Measurements from ENCODE around the gene RRAGC.

RRAGC gene

DNA sequence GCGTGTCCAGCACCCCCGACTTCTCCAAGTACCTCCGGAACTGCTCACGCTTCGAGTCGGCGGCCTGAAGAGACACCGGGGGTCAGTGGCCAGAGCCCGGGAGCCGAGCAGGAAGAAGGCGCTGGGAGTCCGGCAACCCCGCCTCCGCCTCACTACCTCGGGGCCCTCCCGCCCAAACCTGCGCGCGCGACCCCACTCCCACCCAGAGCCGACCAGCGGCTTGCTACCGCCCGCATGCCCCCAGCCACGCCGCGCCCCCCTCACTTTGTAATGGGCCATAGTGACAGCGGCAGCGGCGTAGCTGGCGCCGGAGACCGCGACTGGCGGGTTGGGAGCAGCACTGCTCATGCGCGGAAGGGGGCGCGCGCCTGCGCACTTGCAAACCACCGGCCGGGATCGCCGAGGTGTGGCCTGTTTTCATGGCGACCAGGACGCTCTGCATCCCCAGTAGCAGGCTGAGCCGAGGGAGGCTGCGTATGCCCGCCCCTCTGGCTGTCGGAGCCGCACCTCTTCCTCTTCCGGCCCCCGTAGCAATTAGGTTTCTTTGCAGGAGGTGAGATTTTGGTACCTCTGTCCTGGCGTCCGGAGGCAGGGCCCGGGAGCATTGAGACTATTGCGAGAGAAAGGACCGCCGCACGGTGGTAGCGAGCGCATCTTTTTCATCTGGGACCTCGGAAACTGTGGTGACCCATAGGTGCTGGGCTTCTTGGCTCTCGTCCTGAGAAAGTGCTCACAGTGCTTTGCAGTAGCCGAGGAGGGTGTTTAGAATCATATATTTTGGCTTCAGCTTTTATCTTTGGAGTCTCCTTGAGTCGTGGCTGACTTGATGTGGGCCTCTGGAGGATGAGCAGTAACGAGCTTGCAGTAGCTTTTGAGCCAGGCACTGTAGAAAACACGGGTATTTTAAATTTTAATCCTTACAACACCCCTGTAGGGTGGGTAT, 13.7 kb upstream of the RRAGC start, which contains the start of gene MYCBP:
Gene MYCBP (minus strand): TSS at position 322 of the 943 bp plus-strand sequence. CDS start 43 bp downstream, at position 279.
- TF ChIP-seq, protein P1, sequence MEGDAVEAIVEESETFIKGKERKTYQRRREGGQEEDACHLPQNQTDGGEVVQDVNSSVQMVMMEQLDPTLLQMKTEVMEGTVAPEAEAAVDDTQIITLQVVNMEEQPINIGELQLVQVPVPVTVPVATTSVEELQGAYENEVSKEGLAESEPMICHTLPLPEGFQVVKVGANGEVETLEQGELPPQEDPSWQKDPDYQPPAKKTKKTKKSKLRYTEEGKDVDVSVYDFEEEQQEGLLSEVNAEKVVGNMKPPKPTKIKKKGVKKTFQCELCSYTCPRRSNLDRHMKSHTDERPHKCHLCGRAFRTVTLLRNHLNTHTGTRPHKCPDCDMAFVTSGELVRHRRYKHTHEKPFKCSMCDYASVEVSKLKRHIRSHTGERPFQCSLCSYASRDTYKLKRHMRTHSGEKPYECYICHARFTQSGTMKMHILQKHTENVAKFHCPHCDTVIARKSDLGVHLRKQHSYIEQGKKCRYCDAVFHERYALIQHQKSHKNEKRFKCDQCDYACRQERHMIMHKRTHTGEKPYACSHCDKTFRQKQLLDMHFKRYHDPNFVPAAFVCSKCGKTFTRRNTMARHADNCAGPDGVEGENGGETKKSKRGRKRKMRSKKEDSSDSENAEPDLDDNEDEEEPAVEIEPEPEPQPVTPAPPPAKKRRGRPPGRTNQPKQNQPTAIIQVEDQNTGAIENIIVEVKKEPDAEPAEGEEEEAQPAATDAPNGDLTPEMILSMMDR (IDR thresholded peaks at IDR 0.05; ENCODE audit: insufficient read depth, missing control alignments), result no peak
- peak; percentile 95 for DNase-seq (ENCODE audit: insufficient read length, low spot score)
- FAIRE-seq, result no peak

DNA sequence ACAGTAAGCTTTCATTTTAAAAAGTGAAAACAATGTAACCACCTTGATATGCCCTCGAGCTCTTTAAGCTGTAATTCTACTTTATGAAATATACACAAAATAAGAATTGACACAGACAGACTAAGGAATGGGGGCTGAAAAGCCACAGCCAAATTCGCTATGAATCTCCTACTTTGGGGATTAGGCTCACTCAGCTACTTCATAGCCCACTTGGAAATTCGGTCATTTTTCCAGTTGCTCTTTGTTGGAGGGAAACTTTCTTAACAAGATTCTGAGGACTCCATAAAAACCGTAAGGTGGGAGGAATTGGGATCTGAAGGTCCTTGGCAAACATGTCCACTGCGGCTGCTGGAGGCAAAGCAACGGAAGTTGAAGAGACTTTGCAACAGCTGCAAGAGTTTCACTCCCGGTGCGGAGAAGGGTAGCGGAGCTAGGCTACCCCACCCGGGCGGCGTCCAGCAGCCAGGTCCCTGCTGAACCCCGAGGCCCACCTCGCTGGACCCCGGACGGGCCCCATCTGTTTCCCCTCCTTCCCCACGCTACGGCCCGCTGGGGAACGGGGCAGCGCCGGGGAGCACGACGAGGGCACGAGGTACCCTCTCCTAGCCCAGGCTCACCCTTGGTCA, 12.9 kb upstream of the RRAGC start:
- FAIRE-seq (no peak), DNase-seq (ENCODE audit: insufficient read length, low spot score) (no peak)
- TF ChIP-seq, protein P1 (IDR thresholded peaks at IDR 0.05; ENCODE audit: insufficient read depth, missing control alignments), result no peak

DNA sequence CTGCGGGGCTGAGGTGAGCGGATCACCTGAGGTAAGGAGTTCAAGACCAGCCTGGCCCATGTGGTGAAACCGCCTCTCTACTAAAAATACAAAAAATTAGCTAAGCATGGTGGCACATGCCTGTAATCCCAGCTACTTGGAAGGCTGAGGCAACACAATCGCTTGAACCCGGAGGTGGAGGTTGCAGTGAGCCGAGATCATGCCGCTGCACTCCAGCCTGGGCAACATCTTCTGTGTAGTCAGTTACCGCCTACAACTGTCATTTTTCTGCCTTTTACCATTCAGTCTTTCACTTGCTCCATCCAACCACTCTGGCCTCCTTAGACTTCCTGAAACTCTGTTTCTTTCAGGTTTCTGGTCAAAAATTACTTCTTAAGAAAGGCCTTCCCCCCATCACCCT, 11.4 kb upstream of the RRAGC start:
- DNase-seq (ENCODE audit: insufficient read length, low spot score) (no peak), FAIRE-seq (no peak)
- TF ChIP-seq, protein P1 (IDR thresholded peaks at IDR 0.05; ENCODE audit: insufficient read depth, missing control alignments), result no peak

DNA sequence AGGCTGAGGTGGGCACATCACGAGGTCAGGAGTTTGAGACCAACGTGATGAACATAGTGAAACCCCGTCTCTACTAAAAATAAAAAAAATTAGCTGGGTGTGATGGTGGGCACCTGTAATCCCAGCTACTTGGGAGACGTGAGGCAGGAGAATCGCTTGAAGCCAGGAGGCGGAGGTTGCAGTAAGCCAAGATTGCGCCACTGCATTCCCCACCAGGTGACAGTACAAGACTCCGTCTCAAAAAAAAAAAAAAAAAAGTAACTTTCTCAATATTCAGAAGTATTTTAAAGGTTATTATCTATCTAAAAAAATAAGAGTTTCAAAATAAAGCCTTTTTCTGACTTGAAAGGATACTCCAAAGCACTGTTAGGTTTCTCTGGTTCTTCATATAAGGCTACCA, 7.6 kb upstream of the RRAGC start:
- no peak for FAIRE-seq
- no peak for DNase-seq (ENCODE audit: insufficient read length, low spot score)
- TF ChIP-seq, protein P1 (IDR thresholded peaks at IDR 0.05; ENCODE audit: insufficient read depth, missing control alignments), result no peak

DNA sequence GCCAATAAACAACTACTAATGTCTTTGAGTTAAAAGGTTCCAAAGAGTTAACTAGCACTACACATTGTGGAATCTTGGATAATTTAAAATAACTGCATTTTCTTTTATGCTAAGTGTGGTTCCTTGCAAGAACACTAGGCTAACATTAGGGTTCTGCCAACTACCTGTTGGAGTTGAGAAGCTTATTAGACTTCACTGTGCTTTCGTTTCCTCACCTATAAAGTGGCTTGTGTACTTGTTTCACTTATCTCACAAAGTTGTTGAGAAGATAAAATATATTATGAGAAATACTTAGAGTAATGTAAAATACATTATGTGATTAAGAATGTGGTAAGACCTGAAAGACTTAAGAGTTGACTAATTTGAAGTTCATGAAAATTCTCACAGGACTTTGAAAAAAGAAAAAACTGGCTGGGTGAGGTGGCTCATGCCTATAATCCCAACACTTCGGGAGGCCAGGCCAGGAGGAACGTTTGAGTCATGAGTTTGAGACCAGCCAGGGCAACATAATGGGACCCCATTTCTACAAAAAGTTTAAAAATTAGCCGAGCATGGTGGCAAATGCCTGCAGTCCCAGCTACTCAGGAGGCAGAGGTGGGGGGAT, 5.6 kb upstream of the RRAGC start:
- FAIRE-seq (no peak), DNase-seq (ENCODE audit: insufficient read length, low spot score) (no peak)
- TF ChIP-seq, protein P1 (IDR thresholded peaks at IDR 0.05; ENCODE audit: insufficient read depth, missing control alignments), result no peak

DNA sequence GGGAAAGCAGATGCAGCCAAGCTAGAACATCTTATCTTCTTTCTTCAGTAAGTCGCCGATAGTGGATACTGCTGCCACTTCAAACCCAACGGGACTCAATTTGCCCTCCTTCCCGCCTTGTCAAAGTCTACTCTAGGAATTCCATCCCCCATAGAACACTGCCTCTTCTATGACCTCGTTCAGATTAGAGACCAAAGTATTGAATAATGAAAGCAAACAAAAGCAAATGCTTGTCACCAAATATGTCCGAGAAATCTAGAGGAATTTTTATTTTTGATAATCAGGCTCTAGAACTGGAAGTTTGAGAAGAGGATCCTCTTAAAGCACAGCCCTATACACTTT, 853 bp upstream of the RRAGC start:
- DNase-seq (ENCODE audit: insufficient read length, low spot score) (no peak), FAIRE-seq (no peak)
- TF ChIP-seq, protein P1 (IDR thresholded peaks at IDR 0.05; ENCODE audit: insufficient read depth, missing control alignments), result no peak

Measured in D721Med (cell line).